ENCODE measurements around the gene CNPY4.

The CNPY4 gene

GRCh38 chr7:100166970-100167911 is 47.8 kb downstream of the CNPY4 start:
- TF ChIP-seq CTCF (IDR thresholded peaks at IDR 0.05; ENCODE audit: low read depth, low read length) = no peak
- no peak for DNase-seq (ENCODE audit: low read depth in 2 of 2)
- H3K4me3 ChIP-seq (replicated peaks in 1 of 2; ENCODE audit: low read depth in 2 of 2, low read length in 2 of 2) = peak overlapping the region in 1 of 2 donors; percentile 49

GRCh38 chr7:100167912-100168323 is 48.5 kb downstream of the CNPY4 start:
- H3K4me3 ChIP-seq (replicated peaks in 1 of 2; ENCODE audit: low read depth in 2 of 2, low read length in 2 of 2) = peak overlapping the region; percentile 36 to 49
- DNase-seq (ENCODE audit: low read depth in 2 of 2) = peak in 1 of 2 donors; percentile 24
- TF ChIP-seq CTCF (IDR thresholded peaks at IDR 0.05; ENCODE audit: low read depth, low read length) = no peak

GRCh38 chr7:100169147-100169850 is 49.9 kb downstream of the CNPY4 start:
- no peak for TF ChIP-seq CTCF (IDR thresholded peaks at IDR 0.05; ENCODE audit: low read depth, low read length)
- DNase-seq (ENCODE audit: low read depth in 2 of 2) = no peak

GRCh38 chr7:100170101-100170897 is 50.9 kb downstream of the CNPY4 start:
- TF ChIP-seq CTCF (IDR thresholded peaks at IDR 0.05; ENCODE audit: low read depth, low read length) = no peak
- DNase-seq (ENCODE audit: low read depth in 2 of 2) = no peak
- H3K4me3 ChIP-seq (replicated peaks in 1 of 2; ENCODE audit: low read depth in 2 of 2, low read length in 2 of 2) = no peak overlapping the region

More at GRCh38 chr7:100169147-100169850, 49.9 kb downstream of the CNPY4 start:
- H3K4me3 ChIP-seq (replicated peaks in 1 of 2; ENCODE audit: low read depth in 2 of 2, low read length in 2 of 2) = no peak overlapping the region

- no peak for DNase-seq (ENCODE audit: low read depth in 2 of 2)
- H3K4me3 ChIP-seq (replicated peaks in 1 of 2; ENCODE audit: low read depth in 2 of 2, low read length in 2 of 2) = peak overlapping the region; percentile 21 to 27
Observed at GRCh38 chr7:100171087-100171681, 51.8 kb downstream of the CNPY4 start.

More at GRCh38 chr7:100171087-100171681, 51.8 kb downstream of the CNPY4 start:
- TF ChIP-seq CTCF (IDR thresholded peaks at IDR 0.05; ENCODE audit: low read depth, low read length) = no peak
